HUES6 (cell line): ENCODE data around the gene CFAP92.

Experiments
- H3K27ac ChIP-seq: 2 replicates; pipeline ENCODE4 v1.7.0; 2013; ENCODE audit warnings: low read depth, mild to moderate bottlenecking, low read length, inconsistent platforms
- H3K27me3 ChIP-seq: 2 replicates; pipeline ENCODE4 v1.6.1; 2013; ENCODE audit warnings: low read length; ENCODE audit not compliant: control insufficient read depth, insufficient read depth
- H3K36me3 ChIP-seq: 2 replicates; pipeline ENCODE4 v1.6.1; 2013; ENCODE audit warnings: low read length; ENCODE audit not compliant: control insufficient read depth, insufficient read depth
- H3K4me1 ChIP-seq: 2 replicates; pipeline ENCODE4 v1.6.1; 2013; ENCODE audit warnings: low read length; ENCODE audit not compliant: control insufficient read depth, insufficient read depth
- H3K4me3 ChIP-seq: 2 replicates; pipeline ENCODE4 v1.5.1; 2013; ENCODE audit warnings: low read depth, low read length
- H3K9ac ChIP-seq: one replicate; pipeline ENCODE4 v1.6.1; 2013; ENCODE audit warnings: mild to moderate bottlenecking, low read length
- H3K9me3 ChIP-seq: 2 replicates; pipeline ENCODE4 v1.6.1; 2013; ENCODE audit warnings: low read depth, low read length; ENCODE audit not compliant: control insufficient read depth, insufficient read depth

Gene CFAP92

GRCh38 chr3:129025108-129025507 lies 31.2 kb upstream of the CFAP92 start:
- no peak overlapping the region for H3K27ac ChIP-seq

GRCh38 chr3:129023909-129024308 lies 30.0 kb upstream of the CFAP92 start:
- Histone ChIP-seq H3K9me3 (no peaks in the 10 kb centered on the region), H3K36me3 (no peaks in the 10 kb centered on the region), H3K27ac (no peak overlapping the region), H3K9ac (no peak overlapping the region), H3K4me3 (no peak overlapping the region), H3K4me1 (peaks cover 6% of the 10 kb centered on the region), H3K27me3 (peaks cover 25% of the 10 kb centered on the region)

More at GRCh38 chr3:129025108-129025507, 31.2 kb upstream of the CFAP92 start:
- Histone ChIP-seq H3K4me3 (no peak overlapping the region), H3K27me3 (peaks cover 25% of the 10 kb centered on the region), H3K9ac (no peak overlapping the region), H3K36me3 (no peaks in the 10 kb centered on the region), H3K9me3 (no peaks in the 10 kb centered on the region), H3K4me1 (peaks cover 6% of the 10 kb centered on the region)

GRCh38 chr3:129023008-129023358 lies 29.1 kb upstream of the CFAP92 start:
- no peaks in the 10 kb centered on the region for H3K36me3 ChIP-seq
- peaks cover 25% of the 10 kb centered on the region for H3K27me3 ChIP-seq
- H3K4me1 ChIP-seq, result peaks cover 6% of the 10 kb centered on the region
- no peaks in the 10 kb centered on the region for H3K9me3 ChIP-seq
- no peak overlapping the region for H3K4me3 ChIP-seq
- no peak overlapping the region for H3K9ac ChIP-seq
- H3K27ac ChIP-seq, result no peak overlapping the region

GRCh38 chr3:129022114-129023007 lies 28.5 kb upstream of the CFAP92 start:
- Histone ChIP-seq H3K27ac (no peak overlapping the region), H3K4me3 (no peak overlapping the region), H3K9me3 (no peaks in the 10 kb centered on the region), H3K4me1 (peaks cover 6% of the 10 kb centered on the region), H3K27me3 (peaks cover 25% of the 10 kb centered on the region), H3K9ac (no peak overlapping the region), H3K36me3 (no peaks in the 10 kb centered on the region)

GRCh38 chr3:129021140-129021551 lies 27.3 kb upstream of the CFAP92 start:
- H3K27me3 ChIP-seq, result peaks cover 17% of the 10 kb centered on the region
- no peak overlapping the region for H3K27ac ChIP-seq
- H3K4me3 ChIP-seq, result no peak overlapping the region
- no peaks in the 10 kb centered on the region for H3K36me3 ChIP-seq
- peaks cover 1% of the 10 kb centered on the region; the same call in 1 of the 2 replicates for H3K4me1 ChIP-seq
- no peak overlapping the region for H3K9ac ChIP-seq
- H3K9me3 ChIP-seq, result no peaks in the 10 kb centered on the region

GRCh38 chr3:129020691-129021090 lies 26.8 kb upstream of the CFAP92 start:
- H3K36me3 ChIP-seq, result no peaks in the 10 kb centered on the region
- H3K27me3 ChIP-seq, result peaks cover 12% of the 10 kb centered on the region
- peaks cover 6% of the 10 kb centered on the region; the same call in 1 of the 2 replicates for H3K4me1 ChIP-seq
- H3K9ac ChIP-seq, result no peak overlapping the region
- H3K9me3 ChIP-seq, result no peaks in the 10 kb centered on the region
- H3K27ac ChIP-seq, result no peak overlapping the region
- no peak overlapping the region for H3K4me3 ChIP-seq

GRCh38 chr3:129019266-129019665 lies 25.4 kb upstream of the CFAP92 start:
- H3K36me3 ChIP-seq, result no peaks in the 10 kb centered on the region
- H3K9me3 ChIP-seq, result no peaks in the 10 kb centered on the region
- no peaks in the 10 kb centered on the region for H3K27me3 ChIP-seq
- H3K4me3 ChIP-seq, result no peak overlapping the region
- H3K27ac ChIP-seq, result no peak overlapping the region
- H3K4me1 ChIP-seq, result peaks cover 7% of the 10 kb centered on the region; the same call in 1 of the 2 replicates
- H3K9ac ChIP-seq, result no peak overlapping the region

- no peaks in the 10 kb centered on the region for H3K27me3 ChIP-seq
- no peak overlapping the region for H3K9ac ChIP-seq
- no peaks in the 10 kb centered on the region for H3K36me3 ChIP-seq
- no peak overlapping the region for H3K27ac ChIP-seq
- H3K4me3 ChIP-seq, result no peak overlapping the region
- peaks cover 7% of the 10 kb centered on the region; the same call in 1 of the 2 replicates for H3K4me1 ChIP-seq
- H3K9me3 ChIP-seq, result no peaks in the 10 kb centered on the region
These were observed 24.9 kb upstream of the CFAP92 start for GRCh38 chr3:129018751-129019150.

GRCh38 chr3:129018271-129018670 lies 24.4 kb upstream of the CFAP92 start:
- no peak overlapping the region for H3K4me3 ChIP-seq
- no peak overlapping the region for H3K27ac ChIP-seq
- no peaks in the 10 kb centered on the region for H3K27me3 ChIP-seq
- H3K4me1 ChIP-seq, result peaks cover 7% of the 10 kb centered on the region; the same call in 1 of the 2 replicates
- no peaks in the 10 kb centered on the region for H3K9me3 ChIP-seq
- no peaks in the 10 kb centered on the region for H3K36me3 ChIP-seq
- no peak overlapping the region for H3K9ac ChIP-seq

- Histone ChIP-seq H3K9ac (no peak overlapping the region), H3K4me3 (no peak overlapping the region), H3K36me3 (no peaks in the 10 kb centered on the region), H3K27me3 (no peaks in the 10 kb centered on the region), H3K4me1 (peaks cover 7% of the 10 kb centered on the region; the same call in 1 of the 2 replicates), H3K27ac (no peak overlapping the region), H3K9me3 (no peaks in the 10 kb centered on the region)
These were observed 23.6 kb upstream of the CFAP92 start for GRCh38 chr3:129017484-129017899.

- peaks cover 7% of the 10 kb centered on the region; the same call in 1 of the 2 replicates for H3K4me1 ChIP-seq
- no peak overlapping the region for H3K9ac ChIP-seq
- H3K9me3 ChIP-seq, result no peaks in the 10 kb centered on the region
- no peak overlapping the region for H3K4me3 ChIP-seq
- no peak overlapping the region for H3K27ac ChIP-seq
- no peaks in the 10 kb centered on the region for H3K27me3 ChIP-seq
- no peaks in the 10 kb centered on the region for H3K36me3 ChIP-seq
These were observed 23.0 kb upstream of the CFAP92 start for GRCh38 chr3:129016720-129017483.
